ENCODE measurements around the gene BEND7.
A peak's percentile ranks its signal among the peaks of the same experiment; 100 is the strongest.
"Not testable (repeated sequence)": the region's sequence is repeated elsewhere in the genome, so short reads cannot be mapped to it uniquely, and the experiment has no call there.

BEND7 gene

DNA sequence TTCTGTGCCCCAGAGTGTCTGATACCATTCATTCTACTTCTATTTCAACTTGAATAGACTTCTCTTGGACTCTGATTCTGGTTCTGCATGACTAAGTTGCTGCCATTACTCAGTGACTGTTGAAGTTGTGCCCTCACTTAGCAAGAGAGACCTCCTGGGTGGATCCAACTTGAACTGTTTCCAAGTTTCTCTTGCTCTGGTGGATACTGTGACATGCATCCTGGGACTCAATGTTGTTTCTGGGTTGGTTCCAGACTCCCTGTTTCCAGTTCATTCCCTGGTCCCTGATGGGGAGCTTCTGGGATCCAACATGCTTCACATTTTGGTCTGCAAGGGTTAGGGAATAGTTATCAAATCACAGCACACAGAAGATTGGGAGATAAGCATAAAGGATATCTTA lies 31.8 kb upstream of the BEND7 start:
- TF ChIP-seq, protein P1, sequence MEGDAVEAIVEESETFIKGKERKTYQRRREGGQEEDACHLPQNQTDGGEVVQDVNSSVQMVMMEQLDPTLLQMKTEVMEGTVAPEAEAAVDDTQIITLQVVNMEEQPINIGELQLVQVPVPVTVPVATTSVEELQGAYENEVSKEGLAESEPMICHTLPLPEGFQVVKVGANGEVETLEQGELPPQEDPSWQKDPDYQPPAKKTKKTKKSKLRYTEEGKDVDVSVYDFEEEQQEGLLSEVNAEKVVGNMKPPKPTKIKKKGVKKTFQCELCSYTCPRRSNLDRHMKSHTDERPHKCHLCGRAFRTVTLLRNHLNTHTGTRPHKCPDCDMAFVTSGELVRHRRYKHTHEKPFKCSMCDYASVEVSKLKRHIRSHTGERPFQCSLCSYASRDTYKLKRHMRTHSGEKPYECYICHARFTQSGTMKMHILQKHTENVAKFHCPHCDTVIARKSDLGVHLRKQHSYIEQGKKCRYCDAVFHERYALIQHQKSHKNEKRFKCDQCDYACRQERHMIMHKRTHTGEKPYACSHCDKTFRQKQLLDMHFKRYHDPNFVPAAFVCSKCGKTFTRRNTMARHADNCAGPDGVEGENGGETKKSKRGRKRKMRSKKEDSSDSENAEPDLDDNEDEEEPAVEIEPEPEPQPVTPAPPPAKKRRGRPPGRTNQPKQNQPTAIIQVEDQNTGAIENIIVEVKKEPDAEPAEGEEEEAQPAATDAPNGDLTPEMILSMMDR (conservative IDR thresholded peaks at IDR 0.05), result no peak
- no peak overlapping the region for H3K27ac ChIP-seq

DNA sequence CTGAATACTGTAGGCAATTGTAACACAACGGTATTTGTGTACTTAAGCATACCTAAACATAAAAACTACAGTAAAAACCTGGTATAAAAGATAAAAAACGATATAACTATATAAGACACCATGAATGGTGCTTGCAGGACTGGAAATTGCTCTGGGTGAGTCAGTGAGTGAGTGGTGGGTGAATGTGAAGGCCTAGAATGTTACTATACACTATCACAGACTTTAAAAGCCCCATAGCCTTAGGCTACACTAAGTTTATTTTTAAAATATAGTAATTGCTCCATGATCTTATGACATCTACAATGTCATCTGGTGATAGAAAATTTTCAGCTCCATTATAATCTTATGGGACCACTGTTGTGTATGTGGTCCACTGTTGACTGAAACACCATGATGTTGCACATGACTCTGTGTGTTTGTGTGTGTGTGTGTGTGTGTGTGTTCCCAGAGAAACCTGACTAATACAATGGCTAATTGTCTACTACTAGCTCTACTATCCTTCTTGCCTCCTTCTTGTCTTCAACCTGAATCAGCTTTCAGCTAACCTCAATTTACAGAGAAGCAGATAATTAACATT lies 30.4 kb upstream of the BEND7 start:
- H3K27ac ChIP-seq, result no peak overlapping the region
- TF ChIP-seq, protein P1 (conservative IDR thresholded peaks at IDR 0.05), result no peak

DNA sequence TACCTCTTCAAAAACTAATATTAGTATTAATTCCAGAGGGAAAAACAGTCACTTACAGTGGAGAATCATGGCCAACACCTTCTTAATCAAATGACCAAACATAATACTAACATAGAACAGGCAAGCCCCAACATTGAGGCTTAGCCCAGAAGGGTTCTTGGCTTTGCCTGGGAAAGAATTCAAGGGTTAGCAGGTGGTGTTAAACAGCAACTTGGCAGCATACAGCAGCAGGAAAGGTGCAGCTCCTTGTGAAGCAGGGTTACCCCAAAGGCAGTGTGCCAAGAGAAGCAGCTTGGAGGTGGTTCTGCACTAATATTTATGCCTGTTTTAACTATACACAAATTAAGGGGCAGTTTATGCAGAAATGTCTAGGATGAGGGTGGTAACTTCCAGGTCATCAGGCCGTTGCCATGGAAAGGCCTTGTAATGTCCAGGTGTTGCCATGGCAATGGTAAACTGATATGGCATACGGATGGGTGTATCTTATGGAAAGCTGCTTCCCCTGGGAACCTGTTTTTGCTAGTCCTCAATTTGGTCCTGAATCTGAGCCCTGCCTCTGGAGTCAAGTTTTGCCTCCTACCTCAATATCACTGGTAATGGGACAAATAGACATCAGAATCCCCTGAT lies 27.2 kb upstream of the BEND7 start:
- TF ChIP-seq, protein P1 (conservative IDR thresholded peaks at IDR 0.05), result no peak
- peak overlapping the region; percentile 35 for H3K27ac ChIP-seq

DNA sequence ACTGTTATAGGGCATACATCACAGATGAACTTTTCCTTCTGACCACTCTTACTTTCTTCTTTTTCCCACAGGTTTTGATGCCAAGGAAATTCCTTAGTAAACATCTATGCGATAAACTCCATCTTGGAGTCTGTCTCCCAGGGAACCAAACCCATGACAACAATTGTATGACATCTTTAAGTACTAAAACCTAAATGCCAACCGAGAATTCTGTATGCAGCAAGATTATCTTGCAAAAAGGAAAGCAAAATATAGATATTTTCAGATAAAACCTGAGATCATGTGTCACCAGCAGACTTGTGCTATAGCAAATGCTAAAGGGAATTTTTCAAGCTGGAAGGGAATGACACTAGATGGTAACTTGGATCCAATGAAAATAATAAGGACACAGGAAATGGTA lies 22.0 kb upstream of the BEND7 start:
- TF ChIP-seq, protein P1 (conservative IDR thresholded peaks at IDR 0.05), result no peak
- H3K27ac ChIP-seq, result no peak overlapping the region

DNA sequence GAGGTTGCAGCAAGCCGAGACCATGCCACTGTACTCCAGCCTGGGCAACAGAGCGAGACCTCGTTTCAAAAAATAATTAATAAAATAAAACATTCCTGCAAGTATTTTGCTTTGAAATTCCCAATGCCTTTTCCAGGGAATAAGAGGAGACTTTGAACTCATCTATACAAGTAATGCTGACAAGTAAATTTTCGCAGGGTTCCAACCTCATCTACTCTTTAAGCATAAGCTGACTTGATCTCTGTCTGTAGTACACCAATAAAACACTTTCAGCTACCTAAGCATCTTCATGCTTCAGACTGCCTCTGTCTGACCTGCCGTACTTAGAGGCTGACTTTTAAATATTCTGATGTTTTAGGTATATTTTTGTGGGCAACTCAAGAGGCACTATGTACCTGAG lies 13.7 kb upstream of the BEND7 start:
- TF ChIP-seq, protein P1 (conservative IDR thresholded peaks at IDR 0.05), result no peak
- no peak overlapping the region for H3K27ac ChIP-seq

DNA sequence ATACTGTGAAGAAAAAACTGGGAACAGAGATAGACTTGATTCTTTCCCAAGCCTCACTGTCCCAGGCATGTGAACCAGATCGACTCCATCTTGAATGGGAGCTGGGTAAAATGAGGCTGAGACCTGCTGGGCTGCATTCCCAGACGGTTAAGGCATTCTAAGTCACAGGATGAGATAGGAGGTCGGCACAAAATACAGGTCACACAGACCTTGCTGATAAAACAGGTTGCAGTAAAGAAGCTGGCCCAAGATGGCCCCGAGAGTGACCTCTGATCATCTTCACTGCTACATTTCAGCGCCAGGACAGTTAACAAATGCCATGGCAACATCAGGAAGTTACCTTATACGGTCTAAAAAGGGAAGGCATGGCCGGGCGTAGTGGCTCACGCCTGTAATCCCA lies 9.2 kb upstream of the BEND7 start:
- H3K27ac ChIP-seq, result not testable (repeated sequence)

DNA sequence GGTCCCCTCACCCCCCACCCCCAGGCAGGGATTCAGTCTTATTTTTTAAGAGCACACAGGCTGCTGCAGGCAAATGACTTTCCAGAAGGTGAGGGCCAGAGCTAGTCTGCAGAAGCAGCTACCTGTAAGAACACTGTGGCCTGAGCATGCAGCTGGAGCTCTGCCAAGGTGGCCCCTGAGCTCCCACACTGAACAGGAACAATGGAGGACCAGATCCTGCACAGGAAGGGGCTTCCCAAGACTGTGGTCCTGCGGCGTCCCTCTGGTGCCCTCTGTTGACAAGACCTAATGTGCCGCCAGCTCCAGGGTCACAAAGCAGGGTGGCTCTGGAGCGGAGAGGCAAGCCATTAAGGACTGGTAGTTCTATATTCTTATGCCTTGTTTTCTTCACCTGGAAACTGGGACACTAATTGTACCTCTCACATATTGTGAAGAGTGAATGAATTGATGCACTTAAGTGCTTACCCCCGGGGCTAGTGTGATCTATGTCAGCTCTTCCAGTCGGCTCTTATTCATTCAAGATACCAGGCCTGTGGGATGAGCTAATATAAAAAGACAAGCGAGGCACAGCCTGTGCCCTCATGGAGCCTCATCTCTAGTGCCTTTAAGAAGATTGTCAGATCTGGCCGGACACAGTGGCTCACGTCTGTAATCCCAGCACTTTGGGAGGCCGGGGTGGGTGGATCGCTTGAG lies 8.0 kb upstream of the BEND7 start:
- H3K27ac ChIP-seq, result peak overlapping the region; percentile 44; the same call in 1 of the 2 replicates
- TF ChIP-seq, protein P1 (conservative IDR thresholded peaks at IDR 0.05), result peak; percentile 92

DNA sequence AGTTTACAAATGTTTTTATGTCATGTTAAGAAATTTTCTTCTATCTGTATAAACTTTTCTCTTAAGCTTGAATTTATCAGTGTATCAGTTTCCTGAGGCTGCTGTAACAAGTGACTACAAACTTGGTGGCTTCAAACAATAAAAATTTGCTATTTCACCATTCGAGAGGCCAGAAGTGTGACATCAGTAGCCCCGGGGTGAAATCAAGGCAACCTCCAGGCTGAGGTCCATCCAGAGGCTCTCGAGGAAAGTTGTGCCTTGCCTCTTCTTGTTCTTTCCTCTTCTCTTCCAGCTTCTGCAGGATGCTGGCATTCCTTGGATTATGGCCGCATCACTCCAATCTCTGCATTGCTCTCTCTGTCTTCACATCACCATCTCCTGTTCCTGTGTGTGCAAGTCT lies 6.5 kb upstream of the BEND7 start:
- TF ChIP-seq, protein P1 (conservative IDR thresholded peaks at IDR 0.05), result no peak
- H3K27ac ChIP-seq, result no peak overlapping the region
